ENCODE data around the gene ALG9. TPM values are rescaled to one million over a fixed set of nuclear protein-coding genes. Genes with fewer than 3 reads are reported as not detected.

The ALG9 gene
- total RNA-seq, 1 donor from 2014 or later = 19.2 TPM

- DNase-seq (ENCODE audit: low read depth) = no peak
- no peak overlapping the region for H3K4me3 ChIP-seq (ENCODE audit: low read depth, low read length)
- TF ChIP-seq CTCF (conservative IDR thresholded peaks at IDR 0.05; ENCODE audit: low read depth, low read length) = no peak
Measured at GRCh38 chr11:111829185-111829968, 42.0 kb downstream of the ALG9 start.

DNA sequence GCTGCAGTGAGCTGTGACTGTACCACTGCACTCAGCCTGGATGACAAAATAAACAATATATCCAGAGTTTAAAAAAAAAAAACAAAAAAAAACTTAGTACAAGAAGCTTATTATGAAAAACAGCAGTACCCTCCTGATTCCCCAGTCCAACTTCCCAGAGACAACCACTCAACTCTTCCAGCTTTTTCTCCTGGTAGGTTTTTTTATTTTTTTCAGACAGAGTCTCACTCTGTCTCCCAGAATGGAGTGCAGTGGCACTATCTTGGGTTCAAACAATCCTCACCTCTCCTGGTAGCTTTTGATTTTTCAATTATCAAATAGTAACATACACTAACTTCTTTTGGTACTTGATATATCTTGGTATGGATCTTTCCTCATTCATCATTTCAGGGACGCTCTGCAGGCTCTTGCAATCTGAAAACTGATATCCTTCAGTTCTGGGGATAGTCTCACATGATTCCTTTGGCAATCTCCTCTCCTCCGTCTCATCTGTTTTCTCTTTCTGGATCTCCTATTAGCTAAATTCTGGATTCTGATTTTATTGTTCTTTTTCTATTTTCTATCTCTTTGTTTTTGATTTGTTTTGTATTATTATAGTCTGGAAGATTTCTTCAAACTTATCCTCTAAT is 44.9 kb downstream of the ALG9 start:
- no peak for DNase-seq (ENCODE audit: low read depth)
- TF ChIP-seq CTCF (conservative IDR thresholded peaks at IDR 0.05; ENCODE audit: low read depth, low read length) = no peak
- H3K4me3 ChIP-seq (ENCODE audit: low read depth, low read length) = no peak overlapping the region

GRCh38 chr11:111823629-111824028 is 47.8 kb downstream of the ALG9 start:
- no peak overlapping the region for H3K4me3 ChIP-seq (ENCODE audit: low read depth, low read length)
- TF ChIP-seq CTCF (conservative IDR thresholded peaks at IDR 0.05; ENCODE audit: low read depth, low read length) = no peak
- DNase-seq (ENCODE audit: low read depth) = no peak

- no peak for TF ChIP-seq CTCF (conservative IDR thresholded peaks at IDR 0.05; ENCODE audit: low read depth, low read length)
- DNase-seq (ENCODE audit: low read depth) = no peak
- H3K4me3 ChIP-seq (ENCODE audit: low read depth, low read length) = no peak overlapping the region
Measured at GRCh38 chr11:111823131-111823530, 48.2 kb downstream of the ALG9 start.

- no peak overlapping the region for H3K4me3 ChIP-seq (ENCODE audit: low read depth, low read length)
- TF ChIP-seq CTCF (conservative IDR thresholded peaks at IDR 0.05; ENCODE audit: low read depth, low read length) = no peak
- DNase-seq (ENCODE audit: low read depth) = no peak
Measured at GRCh38 chr11:111819829-111820237, 51.5 kb downstream of the ALG9 start.

- DNase-seq (ENCODE audit: low read depth) = no peak
- no peak for TF ChIP-seq CTCF (conservative IDR thresholded peaks at IDR 0.05; ENCODE audit: low read depth, low read length)
- H3K4me3 ChIP-seq (ENCODE audit: low read depth, low read length) = no peak overlapping the region
Measured at GRCh38 chr11:111819161-111819828, 52.1 kb downstream of the ALG9 start.
